COLO668 (cell line): ENCODE data around the gene C11orf86.

Experiments
- DNase-seq: peaks from one replicate; lab custom pipeline; 2025; ENCODE audit not compliant: unreplicated experiment; lab: John Stamatoyannopoulos, UW

C11orf86 gene

GRCh38 chr11:67022961-67023956 lies 48.2 kb downstream of the C11orf86 start, which contains the start of gene SYT12:
Gene SYT12, plus strand, starts transcription at chr11:67023134. Its CDS starts 7,011 bp downstream, at chr11:67030145.
- peak; percentile 27 for DNase-seq

- DNase-seq = no peak
Observed at GRCh38 chr11:67023957-67024353, 48.9 kb downstream of the C11orf86 start.

GRCh38 chr11:67024410-67024809 lies 49.3 kb downstream of the C11orf86 start:
- no peak for DNase-seq

- no peak for DNase-seq
Observed at GRCh38 chr11:67024966-67025365, 49.9 kb downstream of the C11orf86 start.

- no peak for DNase-seq
Observed at GRCh38 chr11:67025750-67026149, 50.6 kb downstream of the C11orf86 start.
